HCEC 1CT (cell line): ENCODE measurements around the gene MAP3K5.
"Not testable (repeated sequence)": the region's sequence is repeated elsewhere in the genome, so short reads cannot be mapped to it uniquely, and the experiment has no call there.

ENCODE experiments used
- DNase-seq: peaks from one replicate; pipeline ENCODE4 v3.0.0-alpha.2; 2017

Gene MAP3K5

DNA sequence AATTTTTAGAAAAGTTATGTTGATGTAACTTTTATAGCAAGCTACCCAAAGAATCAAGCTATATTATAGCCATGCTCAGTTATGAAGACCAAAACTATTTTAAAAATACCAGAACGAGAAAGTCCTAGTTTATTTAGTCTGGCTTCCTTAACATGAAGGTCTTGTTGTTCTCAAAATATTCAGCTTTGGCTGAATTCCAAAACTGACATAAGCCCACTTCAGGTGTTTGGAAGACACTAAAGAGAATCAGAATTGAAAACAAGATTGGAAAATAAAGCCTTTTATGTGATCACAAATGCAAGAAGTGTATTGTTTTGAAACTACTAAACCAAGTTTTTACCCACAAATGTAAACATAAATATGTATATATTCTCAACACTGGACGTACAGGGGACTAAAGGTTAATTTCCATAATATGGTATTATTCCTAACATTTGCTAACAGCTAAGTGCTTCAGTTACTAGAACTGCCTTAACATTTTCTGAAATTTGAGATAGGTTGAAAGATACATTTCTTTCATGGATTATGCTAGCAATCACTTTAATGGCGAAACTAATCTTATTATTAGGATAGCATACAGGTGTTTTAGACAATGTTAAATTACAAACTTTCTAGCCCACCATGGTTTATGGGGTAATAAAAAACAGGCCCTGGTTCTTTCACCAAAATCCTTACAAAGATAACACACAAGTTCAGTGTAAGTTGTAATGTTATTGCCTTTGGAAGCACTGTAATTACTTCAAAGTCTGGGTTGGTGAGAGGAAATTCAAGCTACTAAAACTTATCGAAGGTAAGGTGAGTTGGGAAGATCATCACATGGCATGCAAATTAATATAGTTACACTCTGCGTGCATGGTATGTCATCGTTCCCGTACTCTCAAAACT, 1.6 kb downstream of the MAP3K5 start:
- no peak for DNase-seq

- not testable (repeated sequence) for DNase-seq
These were observed 2.8 kb downstream of the MAP3K5 start for GRCh38 chr6:136789440-136789839.

- peak; percentile 89 for DNase-seq
These were observed 4.0 kb downstream of the MAP3K5 start for GRCh38 chr6:136788069-136788902.

DNA sequence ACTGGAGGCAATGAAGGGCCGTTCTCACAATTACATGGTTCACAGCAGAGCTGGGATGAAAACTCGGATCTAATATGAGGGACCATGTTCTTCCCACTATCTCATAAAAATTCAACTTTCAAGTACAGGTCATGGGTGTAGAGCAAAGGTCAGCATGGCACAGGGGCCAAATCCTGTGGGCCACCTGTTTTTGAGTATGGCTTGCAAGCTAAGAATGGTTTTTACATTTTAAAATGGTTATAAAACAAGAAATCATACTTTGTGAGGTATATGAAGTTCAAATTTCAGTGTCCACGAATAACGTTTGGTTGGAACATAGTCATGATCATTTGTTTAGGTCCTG, 4.6 kb downstream of the MAP3K5 start:
- no peak for DNase-seq

- no peak for DNase-seq
These were observed 5.6 kb downstream of the MAP3K5 start for GRCh38 chr6:136786658-136787057.

- DNase-seq: no peak
These were observed 7.1 kb downstream of the MAP3K5 start for GRCh38 chr6:136784910-136785746.

- DNase-seq: no peak
These were observed 8.0 kb downstream of the MAP3K5 start for GRCh38 chr6:136784271-136784664.

- no peak for DNase-seq
These were observed 8.6 kb downstream of the MAP3K5 start for GRCh38 chr6:136783495-136784270.

DNA sequence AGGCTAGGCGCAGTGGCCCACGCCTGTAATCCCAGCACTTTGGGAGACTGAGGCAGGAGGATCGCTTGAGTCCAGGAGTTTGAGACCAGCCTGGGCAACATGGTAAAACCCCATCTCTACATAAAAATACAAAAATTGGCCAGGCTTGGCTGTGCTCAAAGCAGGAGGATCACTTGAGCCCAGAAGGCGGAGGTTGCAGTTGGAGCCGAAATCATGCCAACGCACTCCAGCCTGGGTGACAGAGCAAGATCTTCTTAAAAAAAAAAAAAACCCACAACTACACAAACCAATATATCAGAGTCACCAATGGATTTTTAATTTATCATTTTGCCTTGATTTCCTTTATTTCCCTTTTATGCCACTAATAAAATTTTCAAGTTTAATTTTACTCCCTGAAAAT, 9.3 kb downstream of the MAP3K5 start:
- no peak for DNase-seq

GRCh38 chr6:136782021-136782770, 10.1 kb downstream of the MAP3K5 start:
- peak; percentile 80 for DNase-seq

GRCh38 chr6:136780972-136781371, 11.3 kb downstream of the MAP3K5 start:
- no peak for DNase-seq

- DNase-seq: no peak
These were observed 12.6 kb downstream of the MAP3K5 start for GRCh38 chr6:136779682-136780081.

- no peak for DNase-seq
These were observed 14.6 kb downstream of the MAP3K5 start for GRCh38 chr6:136777651-136778050.

DNA sequence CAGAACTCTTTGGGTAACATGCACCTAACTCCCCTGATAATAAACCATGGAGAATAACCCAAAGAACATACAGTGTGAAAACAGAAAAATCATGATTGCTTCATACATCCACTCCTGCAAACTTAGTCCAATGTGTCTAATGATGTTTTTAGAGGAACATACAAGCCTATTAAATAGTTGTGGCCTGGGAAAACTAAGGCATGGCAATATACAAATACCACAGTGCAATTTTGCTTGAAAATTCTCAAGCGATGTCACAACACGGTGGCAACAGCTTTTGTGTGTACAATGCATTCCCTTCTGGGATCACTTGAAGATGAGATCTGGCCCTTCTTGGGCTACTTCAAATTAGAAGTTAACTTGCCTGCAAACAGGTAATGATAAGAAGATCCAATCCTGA, 16.7 kb downstream of the MAP3K5 start:
- DNase-seq: no peak

GRCh38 chr6:136775081-136775480, 17.2 kb downstream of the MAP3K5 start:
- no peak for DNase-seq

DNA sequence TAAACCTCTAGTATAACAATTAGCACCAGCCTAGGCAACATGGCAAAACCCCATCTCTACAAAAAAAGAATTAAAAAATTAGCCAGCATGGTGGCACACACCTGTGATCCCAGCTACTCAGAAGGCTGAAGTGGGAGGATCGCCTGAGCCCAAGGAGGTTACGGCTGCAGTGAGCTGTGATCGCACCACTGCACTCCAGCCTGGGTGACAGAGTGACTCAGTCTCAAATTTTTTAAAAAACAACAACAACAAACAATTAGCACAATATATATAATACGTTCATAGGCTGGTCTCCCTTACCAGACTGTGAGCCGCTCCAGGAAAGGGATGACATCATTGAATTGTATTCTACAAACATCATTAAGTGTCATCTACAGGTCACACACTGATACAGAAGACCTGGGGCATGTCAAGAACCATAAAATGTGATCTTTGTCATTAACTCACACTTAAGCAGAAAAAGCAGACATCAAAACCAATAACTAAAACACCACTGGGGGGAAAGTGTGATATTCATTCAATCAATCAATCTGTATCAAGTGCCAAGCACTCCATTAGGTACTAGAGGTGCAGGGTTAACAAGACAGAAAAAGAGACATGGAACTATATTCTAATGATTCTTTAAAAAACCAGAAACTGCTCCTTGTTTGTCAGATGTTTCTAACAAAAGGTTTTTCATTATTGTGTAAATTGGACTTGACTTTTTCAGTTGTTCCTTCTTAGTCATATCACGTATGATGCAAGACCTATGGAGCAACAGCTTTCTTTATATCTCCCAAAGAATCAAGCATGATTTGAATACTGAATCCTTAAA, 17.8 kb downstream of the MAP3K5 start:
- peak; percentile 84 for DNase-seq

DNA sequence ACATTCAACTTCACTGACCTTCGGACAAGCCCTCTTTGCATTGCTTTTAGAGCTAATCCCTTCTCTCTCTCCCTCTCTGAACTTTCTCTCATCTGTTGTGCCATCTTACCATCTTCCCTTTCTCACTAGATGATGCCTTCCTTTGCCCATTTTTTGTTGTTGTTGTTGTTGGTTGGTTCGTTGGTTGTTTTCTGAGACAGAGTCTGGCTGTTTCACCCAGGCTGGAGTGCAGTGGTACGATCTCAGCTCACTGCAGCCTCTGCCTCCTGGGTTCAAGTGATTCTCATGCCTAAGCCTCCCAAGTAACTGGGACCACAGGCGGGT, 18.8 kb downstream of the MAP3K5 start:
- no peak for DNase-seq

GRCh38 chr6:136772685-136773472, 19.4 kb downstream of the MAP3K5 start:
- DNase-seq: no peak

- no peak for DNase-seq
These were observed 21.0 kb downstream of the MAP3K5 start for GRCh38 chr6:136771306-136771705.

GRCh38 chr6:136769759-136770158, 22.5 kb downstream of the MAP3K5 start:
- no peak for DNase-seq
